HG02870 (cell line): ENCODE measurements around the gene KCNE3.
"Not testable (repeated sequence)": the region's sequence is repeated elsewhere in the genome, so short reads cannot be mapped to it uniquely, and the experiment has no call there.

Source experiments
- ATAC-seq: cut with Tn5 transposase; IDR thresholded peaks from one replicate; pipeline ENCODE4 v1.9.1; 2021; ENCODE audit warnings: mild to moderate bottlenecking, moderate library complexity; ENCODE audit not compliant: unreplicated experiment

The KCNE3 gene

GRCh38 chr11:74444173-74444826 lies 23.0 kb downstream of the KCNE3 start:
- ATAC-seq, result no peak

GRCh38 chr11:74443071-74443864 lies 24.1 kb downstream of the KCNE3 start:
- no peak for ATAC-seq

DNA sequence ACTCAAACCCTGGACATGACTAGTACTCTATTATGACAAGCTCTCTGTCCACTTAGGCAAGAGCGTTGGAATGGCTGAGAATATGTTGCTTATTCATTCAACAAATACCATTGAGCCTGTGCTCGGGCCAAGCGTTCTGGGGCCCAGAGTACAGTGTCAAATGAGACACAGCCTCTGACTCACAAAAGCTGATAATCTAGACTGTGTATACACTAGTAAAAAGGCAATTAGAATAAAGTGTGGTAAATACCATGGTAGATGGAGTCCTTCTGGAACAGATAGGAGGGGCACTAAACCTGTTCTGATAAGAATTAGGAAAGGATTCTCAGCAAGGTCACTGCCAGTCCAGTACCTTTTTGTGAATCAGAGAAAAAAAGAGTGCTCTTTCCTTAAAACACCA lies 24.7 kb downstream of the KCNE3 start:
- no peak for ATAC-seq

DNA sequence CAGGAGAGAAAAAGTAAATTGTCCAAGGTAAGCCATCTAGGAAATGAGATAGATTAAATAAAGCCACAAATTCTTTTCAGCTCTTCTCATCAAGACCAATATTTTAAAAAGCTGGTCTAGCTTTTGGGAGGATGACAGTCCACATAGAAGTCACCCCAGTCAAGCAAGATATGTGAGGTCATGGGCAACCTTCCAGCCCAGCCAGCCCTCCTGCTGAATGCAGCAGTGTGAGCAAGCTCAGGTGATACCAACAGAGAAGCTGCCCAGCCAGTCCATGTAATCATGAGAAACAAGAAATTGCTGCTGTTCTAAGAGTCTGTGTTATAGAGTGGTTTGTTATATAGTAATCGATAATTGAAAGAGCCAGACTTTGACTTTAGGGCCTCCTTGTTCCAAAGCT lies 28.7 kb downstream of the KCNE3 start:
- no peak for ATAC-seq

GRCh38 chr11:74437441-74438042 lies 29.8 kb downstream of the KCNE3 start:
- ATAC-seq, result no peak

GRCh38 chr11:74434528-74434927 lies 32.8 kb downstream of the KCNE3 start:
- ATAC-seq, result no peak

DNA sequence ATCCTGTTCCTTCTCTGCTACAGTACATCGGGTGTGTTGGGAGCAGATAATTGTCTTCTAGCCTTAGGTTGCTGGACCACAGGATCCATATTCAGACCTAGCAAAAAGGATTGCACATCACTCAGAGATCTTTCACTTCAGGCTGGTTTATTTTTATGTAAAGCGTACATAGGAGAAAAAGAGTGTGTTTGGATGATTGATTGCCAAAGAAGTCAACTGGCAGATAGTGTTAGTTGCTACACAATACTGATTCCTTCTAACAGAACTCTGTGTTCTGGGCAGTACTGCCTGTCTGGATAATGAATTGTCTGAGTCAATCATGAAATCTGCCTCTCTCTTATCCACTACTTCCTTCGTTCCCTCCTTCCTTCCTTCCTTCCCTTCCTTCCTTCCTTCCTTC lies 38.1 kb downstream of the KCNE3 start:
- no peak for ATAC-seq

DNA sequence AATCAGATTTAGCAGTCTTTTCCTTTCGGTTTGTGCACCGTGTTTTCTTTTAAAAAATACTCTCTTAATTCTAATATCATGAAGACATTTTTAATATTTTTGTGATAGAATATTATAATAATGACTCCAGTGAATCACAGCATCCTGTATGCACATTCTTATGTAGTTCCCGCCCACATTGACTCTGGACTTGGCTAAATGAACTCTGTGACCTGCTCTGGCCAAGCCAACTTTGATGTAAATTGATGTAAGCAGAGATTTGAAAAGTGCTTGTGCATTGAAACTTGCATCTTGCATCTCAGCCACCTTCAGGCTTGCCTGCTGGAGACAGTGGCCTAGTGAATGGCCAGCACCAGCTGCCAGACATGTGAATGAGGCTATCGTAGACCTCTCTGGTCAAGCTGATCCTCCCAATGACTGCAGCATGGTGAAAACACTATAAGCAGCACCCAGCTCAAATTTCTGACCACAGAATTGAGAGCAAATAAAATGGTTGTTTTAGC lies 39.9 kb downstream of the KCNE3 start:
- no peak for ATAC-seq

DNA sequence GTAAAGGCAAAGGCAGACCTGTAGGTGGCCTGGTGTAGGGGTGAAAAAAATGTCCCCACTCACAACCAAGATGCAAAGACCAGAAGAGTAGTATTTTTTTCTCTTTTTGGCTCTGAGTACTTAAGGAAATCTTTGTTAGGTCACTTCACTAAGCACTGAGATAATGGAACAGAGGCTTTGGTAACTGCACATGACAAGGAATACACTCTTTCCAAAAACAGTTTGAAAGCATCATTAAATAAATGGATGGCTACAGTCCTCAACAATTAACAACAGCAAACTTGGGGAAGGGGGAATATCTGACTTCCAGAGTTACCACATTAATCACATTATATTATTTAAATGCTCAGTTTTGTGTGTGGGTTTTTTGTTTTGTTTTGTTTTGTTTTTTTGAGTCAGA lies 42.2 kb downstream of the KCNE3 start:
- no peak for ATAC-seq

GRCh38 chr11:74418509-74418895 lies 48.8 kb downstream of the KCNE3 start:
- ATAC-seq, result no peak

DNA sequence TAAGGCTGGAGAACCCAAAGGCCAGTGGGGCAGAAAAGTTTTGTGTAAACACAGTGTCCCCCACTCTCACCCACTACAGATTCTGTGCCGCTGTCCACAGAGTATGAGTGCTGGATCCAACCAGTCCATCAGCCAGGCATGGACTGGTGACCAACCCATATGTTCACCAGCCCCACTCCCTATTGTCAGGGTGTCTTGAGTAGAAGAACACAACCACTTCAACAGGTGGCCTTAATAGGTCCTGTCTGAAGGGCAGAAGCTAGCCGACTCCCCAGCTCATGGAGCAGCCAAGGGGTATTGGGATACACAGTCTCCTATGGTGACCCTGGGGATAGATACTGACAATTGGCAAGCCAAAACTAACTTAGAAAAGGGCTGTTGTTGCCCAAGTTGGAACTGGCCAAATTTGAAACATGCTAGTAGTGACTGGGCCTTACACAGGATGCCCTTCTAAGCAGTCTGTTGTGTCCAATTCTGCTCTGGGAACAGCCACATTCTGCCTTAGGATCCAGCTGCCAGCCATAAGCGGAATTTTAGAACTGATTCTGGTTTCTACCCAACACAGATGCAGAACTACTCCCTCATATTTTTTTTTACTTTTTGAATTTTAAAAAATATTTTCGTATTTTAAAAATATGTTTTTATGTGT lies 49.4 kb downstream of the KCNE3 start:
- no peak for ATAC-seq

DNA sequence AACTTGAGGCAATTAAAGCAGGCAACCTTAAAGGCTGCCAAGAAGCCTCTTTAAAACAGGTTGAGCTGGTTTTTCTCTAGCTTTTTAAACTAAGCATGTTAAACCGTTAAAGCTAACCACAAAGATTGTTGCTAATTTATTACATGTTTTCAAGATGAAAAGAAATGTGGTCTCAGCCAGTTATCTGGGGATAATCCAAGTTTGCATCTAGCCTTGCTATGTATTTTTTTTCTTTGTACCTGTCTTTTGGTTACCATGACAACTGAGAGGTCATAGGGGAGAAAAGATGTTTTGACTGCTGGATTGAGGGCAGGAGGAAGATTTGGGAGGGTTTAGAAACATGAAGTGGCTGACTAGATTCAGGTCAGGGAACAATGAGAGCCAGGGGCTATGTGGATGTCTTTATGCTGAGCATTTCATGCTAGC lies 50.0 kb downstream of the KCNE3 start:
- ATAC-seq, result no peak

DNA sequence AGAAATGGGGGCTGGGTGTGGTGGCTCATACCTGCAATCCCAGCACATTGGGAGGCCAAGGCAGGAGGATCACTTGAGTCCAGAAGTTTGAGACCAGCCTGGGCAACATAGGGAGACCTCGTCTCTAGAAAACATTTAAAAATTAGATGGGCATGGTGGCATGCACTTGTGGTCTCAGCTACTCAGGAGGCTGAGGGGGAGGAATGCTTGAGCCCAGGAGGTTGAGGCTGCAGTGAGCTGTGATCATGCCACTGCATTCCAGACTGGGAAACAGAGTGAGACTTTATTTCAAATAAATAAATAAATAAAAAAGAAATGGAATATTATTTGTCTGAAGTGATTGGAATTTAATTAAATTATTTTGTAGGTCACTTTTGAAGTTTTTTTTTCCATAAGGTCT lies 50.4 kb downstream of the KCNE3 start:
- ATAC-seq, result not testable (repeated sequence)

- no peak for ATAC-seq
Observed at GRCh38 chr11:74412733-74413359, 54.5 kb downstream of the KCNE3 start.

DNA sequence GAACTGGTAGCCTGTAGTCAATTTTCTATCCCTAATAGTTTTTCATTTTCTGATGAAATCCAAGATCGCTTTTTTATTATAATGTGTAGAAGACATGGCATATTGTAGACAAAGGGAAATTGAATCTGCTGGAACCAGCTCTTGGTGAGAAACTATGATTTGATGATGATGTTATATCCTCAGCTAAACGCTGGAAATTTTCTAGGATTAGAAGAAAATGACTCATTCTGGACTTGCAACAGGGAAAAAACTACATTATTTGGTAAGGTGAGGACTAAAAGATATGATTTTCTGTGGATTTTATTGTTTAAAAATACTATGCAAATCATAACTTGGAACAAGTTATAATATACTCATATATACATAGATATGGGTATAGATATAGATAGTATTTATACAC lies 55.0 kb downstream of the KCNE3 start:
- no peak for ATAC-seq

GRCh38 chr11:74409633-74410032 lies 57.7 kb downstream of the KCNE3 start:
- no peak for ATAC-seq
